Measurements from ENCODE around the gene ATP6V1B1.

- TF ChIP-seq CTCF (IDR thresholded peaks at IDR 0.05; ENCODE audit: low read depth, low read length), result no peak
- TF ChIP-seq EZH2phosphoT487 (IDR thresholded peaks at IDR 0.05; ENCODE audit: low read depth), result no peak
Measured at GRCh38 chr2:71003966-71004755, 68.5 kb downstream of the ATP6V1B1 start.

All from OCI-LY3 (cell line).